HepG2 (cell line): Measurements from ENCODE around the gene DGKB. TPM values are rescaled to one million over a fixed set of nuclear protein-coding genes. Genes with fewer than 3 reads are reported as not detected.

Experiments used
- ATAC-seq: fragments of 200-7000 bp; cut with Tn5 transposase; 3 replicates; pipeline ENCODE4 v1.9.1; 2020; ENCODE audit warnings: mild to moderate bottlenecking, moderate library complexity
- BruUV-seq: library from RNA; stranded (reverse); fragments of 400-500 nt; replicated peaks from 2 replicates; lab custom pipeline; 2021; lab: Mats Ljungman, UMichigan
- CTCF ChIA-PET: fragments of 300-600 bp; formaldehyde crosslinking; extraction: SDS; loops from one replicate; lab custom pipeline; 2021; ENCODE audit warnings: low total read pairs, inconsistent platforms, low intra/inter-chr PET ratio; lab: Yijun Ruan, JAX
- POLR2A ChIA-PET: fragments of 350-600 bp; sonication (Branson Sonifier 250); formaldehyde crosslinking; loops from one replicate; lab custom pipeline; 2020; ENCODE audit warnings: antibody characterized with exemption, inconsistent platforms; lab: Yijun Ruan, JAX
- DNase-seq: peaks from one replicate; pipeline ENCODE4 v3.0.0-alpha.2; 2015; ENCODE audit warnings: low spot score
- FAIRE-seq: peaks from 3 replicates; lab custom pipeline; 2011; peaks lifted over from hg19 to GRCh38; lab: Jason Lieb, UNC
- H2AFZ ChIP-seq: one replicate; pipeline ENCODE4 v1.6.1; 2011; ENCODE audit warnings: low read length, inconsistent platforms
- H3K27ac ChIP-seq: fragments of 300-600 bp; 3 replicates; pipeline ENCODE4 v1.8.0; 2011; ENCODE audit warnings: mixed run types, mild to moderate bottlenecking, mixed read lengths, low read length, inconsistent platforms; ENCODE audit not compliant: insufficient read depth; ENCODE audit errors: extremely low read length
- H3K27me3 ChIP-seq, 2 experiments: fragments of 200-600 bp in 1 of 2; 2 replicates in 1 of 2; 3 replicates in 1 of 2; pipeline versions ENCODE4 v1.6.0 to v1.8.0; 2011; ENCODE audit warnings: low read length in 2 of 2, mild to moderate bottlenecking in 2 of 2, moderate library complexity in 2 of 2, inconsistent platforms in 1 of 2; ENCODE audit not compliant: insufficient read depth in 2 of 2, control insufficient read depth in 1 of 2
- H3K36me3 ChIP-seq, 2 experiments: fragments of 200-600 bp in 1 of 2; replicated peaks in 1 of 2; 2 replicates in 1 of 2; 3 replicates in 1 of 2; pipeline versions ENCODE4 v1.5.1 to v1.8.0; 2011; ENCODE audit warnings: low read length in 2 of 2, inconsistent platforms in 1 of 2; ENCODE audit not compliant: insufficient read depth in 2 of 2, control insufficient read depth in 1 of 2
- H3K4me1 ChIP-seq: 2 replicates; pipeline ENCODE4 v1.5.1; 2012; ENCODE audit warnings: low read length, inconsistent platforms; ENCODE audit not compliant: insufficient read depth
- H3K4me2 ChIP-seq: 2 replicates; pipeline ENCODE4 v1.6.0; 2011; ENCODE audit warnings: low read depth, low read length, inconsistent platforms
- H3K4me3 ChIP-seq, 3 experiments: fragments of 200-600 bp in 1 of 3; sonication (generic), shearing (Covaris generic) in 1 of 3; replicated peaks in 1 of 3; 2 replicates each; pipeline ENCODE4 v1.5.1; 2011 to 2016; ENCODE audit warnings: low read length in 3 of 3, inconsistent platforms in 2 of 3, low read depth in 2 of 3, mild to moderate bottlenecking in 2 of 3, control low read depth in 1 of 3, mixed read lengths in 1 of 3; ENCODE audit not compliant: insufficient read depth in 1 of 3
- H3K79me2 ChIP-seq: one replicate; pipeline ENCODE4 v1.6.1; 2011; ENCODE audit warnings: low read length, inconsistent platforms; ENCODE audit not compliant: insufficient read depth
- H3K9ac ChIP-seq: 2 replicates; pipeline ENCODE4 v1.6.0; 2011; ENCODE audit warnings: mild to moderate bottlenecking, low read depth, low read length, inconsistent platforms; ENCODE audit not compliant: insufficient read depth
- H3K9me3 ChIP-seq: 2 replicates; pipeline ENCODE4 v1.5.1; 2012; ENCODE audit warnings: mild to moderate bottlenecking, low read length
- H4K20me1 ChIP-seq: 2 replicates; pipeline ENCODE4 v1.6.0; 2011; ENCODE audit warnings: inconsistent platforms, mild to moderate bottlenecking, low read length, moderate library complexity; ENCODE audit not compliant: insufficient read depth
- CHD2 ChIP-seq: IDR thresholded peaks from 2 replicates; pipeline ENCODE4 v1.6.1; 2011; ENCODE audit warnings: low read depth, low read length, improper control_type of control experiment
- HINFP ChIP-seq: sonication (generic); formaldehyde crosslinking; IDR thresholded peaks from 2 replicates; pipeline ENCODE4 v1.4.0; 2020; ENCODE audit warnings: low read depth, mild to moderate bottlenecking, missing genetic modification reagents
- HOXA7 ChIP-seq: sonication (generic); formaldehyde crosslinking; IDR thresholded peaks from 2 replicates; pipeline ENCODE4 v1.8.1; 2022; ENCODE audit warnings: mild to moderate bottlenecking, missing genetic modification reagents, moderate library complexity
- IKZF4 ChIP-seq: sonication (generic); formaldehyde crosslinking; IDR thresholded peaks from 2 replicates; pipeline ENCODE4 v1.5.1; 2020; ENCODE audit warnings: borderline replicate concordance, mild to moderate bottlenecking, low read depth, missing genetic modification reagents; ENCODE audit errors: not compliant biosample characterization
- MLLT10 ChIP-seq: sonication (generic); formaldehyde crosslinking; IDR thresholded peaks from 2 replicates; pipeline ENCODE4 v1.4.0; 2020; ENCODE audit warnings: missing genetic modification reagents
- NFIC ChIP-seq: IDR thresholded peaks from 2 replicates; pipeline ENCODE4 v1.6.1; 2012; ENCODE audit warnings: mild to moderate bottlenecking, low read length, inconsistent platforms
- SALL2 ChIP-seq: sonication (generic); formaldehyde crosslinking; IDR thresholded peaks from 2 replicates; pipeline ENCODE4 v1.8.1; 2023; ENCODE audit warnings: mild to moderate bottlenecking, missing genetic modification reagents, inconsistent platforms
- SMARCE1 ChIP-seq: fragments of 450-650 bp; IDR thresholded peaks from 2 replicates; pipeline ENCODE4 v1.6.1; 2017; ENCODE audit warnings: borderline replicate concordance
- ZBTB39 ChIP-seq: sonication (generic); formaldehyde crosslinking; IDR thresholded peaks from 2 replicates; pipeline ENCODE4 v1.5.0; 2020; ENCODE audit warnings: missing genetic modification reagents
- ZNF552 ChIP-seq: sonication (generic); formaldehyde crosslinking; IDR thresholded peaks from 2 replicates; pipeline ENCODE4 v1.9.0; 2022; ENCODE audit warnings: missing genetic modification reagents, mild to moderate bottlenecking, borderline replicate concordance
- ZNF652 ChIP-seq: IDR thresholded peaks from 2 replicates; pipeline ENCODE4 v1.6.1; 2016; ENCODE audit warnings: low read depth, borderline replicate concordance
- ZNF670 ChIP-seq: sonication (generic); formaldehyde crosslinking; IDR thresholded peaks from 2 replicates; pipeline ENCODE4 v1.8.0; 2022; ENCODE audit warnings: mild to moderate bottlenecking, missing genetic modification reagents, borderline replicate concordance
- ZSCAN5A ChIP-seq: sonication (generic); formaldehyde crosslinking; IDR thresholded peaks from 2 replicates; pipeline ENCODE4 v1.8.0; 2022; ENCODE audit warnings: mild to moderate bottlenecking, missing genetic modification reagents, borderline replicate concordance
- WGBS: methylation state at CpG from one replicate; pipeline ENCODE4 v1.1.6; 2017; ENCODE audit warnings: low lambda C conversion rate; 5-methylcytosine and 5-hydroxymethylcytosine counted together
- in situ Hi-C: cut with HindIII; loops from 2 replicates; pipeline ENCODE4 v1.10.0; 2017; ENCODE audit warnings: low pct_unique_long_range_greater_than_20kb; ENCODE audit not compliant: extremely low pct_ligation_motif_present
- intact Hi-C: fragments of 100-400 bp; cut with micrococcal nuclease; formaldehyde crosslinking; loops from one replicate; pipeline ENCODE4 v1.10.0; 2022; ENCODE audit not compliant: unreplicated experiment
- polyA plus RNA-seq, 8 experiments: library from polyadenylated mRNA; depleted of rRNA in 3 of 8; stranded (reverse) in 7 of 8; unstranded in 1 of 8; fragments of >200 nt; fragmentation: Illumina TruSeq in 4 of 8; extraction: Trizol in 4 of 8; gene quantifications; 2 replicates each; pipeline versions ENCODE4 v1.2.1 to v1.2.3, GENCODE V29; 2011 to 2016; ENCODE audit warnings: low read depth in 4 of 8, missing spikeins in 1 of 8, mixed read lengths in 1 of 8; ENCODE audit not compliant: insufficient read depth in 1 of 8
- total RNA-seq, 5 experiments: library from RNA; depleted of rRNA; stranded (reverse); fragments of >200 nt; fragmentation: Illumina TruSeq; extraction: Trizol; gene quantifications; 2 replicates each; pipeline ENCODE4 v1.2.3, GENCODE V29; 2016; ENCODE audit warnings: low read depth in 1 of 5

The DGKB gene
- total and polyA plus RNA-seq, 2 of the 13 experiments (the other 11 are each of a cell fraction or from before 2014, with no cell fraction given) = not detected

- CTCF ChIA-PET = no interaction called here
- H4K20me1 ChIP-seq = no peaks in the 10 kb centered on the region
- no peaks in the 10 kb centered on the region for H3K79me2 ChIP-seq
- in situ Hi-C loops = no loop called here
- BruUV-seq = no TSS peak
- no peak for TF ChIP-seq SALL2
- no peak for TF ChIP-seq ZNF552 (CRISPR knock-in tag)
- TF ChIP-seq MLLT10 (CRISPR knock-in tag) = no peak
- no peak for TF ChIP-seq ZNF670 (CRISPR knock-in tag)
- TF ChIP-seq ZBTB39 (CRISPR knock-in tag) = no peak
- TF ChIP-seq SMARCE1 = no peak
- no peak for TF ChIP-seq ZNF652 (CRISPR knock-in tag)
- TF ChIP-seq HINFP (CRISPR knock-in tag) = no peak
- no peak for TF ChIP-seq CHD2
- TF ChIP-seq ZSCAN5A (CRISPR knock-in tag) = no peak
- TF ChIP-seq HOXA7 (CRISPR knock-in tag) = no peak
- TF ChIP-seq IKZF4 (CRISPR knock-in tag) = no peak
- no peak for TF ChIP-seq NFIC
- H3K27me3 ChIP-seq = no peaks in the 10 kb centered on the region
- no peak for DNase-seq
- H3K4me3 ChIP-seq = no peak overlapping the region
- WGBS = 8% methylated on average over 4 of the region's 4 CpGs
- no peak overlapping the region for H2AFZ ChIP-seq
- POLR2A ChIA-PET = no interaction called here
- H3K36me3 ChIP-seq = no peaks in the 10 kb centered on the region
- ATAC-seq = no peak
- H3K9ac ChIP-seq = no peak overlapping the region
- no peak overlapping the region for H3K4me2 ChIP-seq
- H3K9me3 ChIP-seq = no peaks in the 10 kb centered on the region
- no peaks in the 10 kb centered on the region for H3K4me1 ChIP-seq
- intact Hi-C loops = no loop called here
- H3K27ac ChIP-seq = no peak overlapping the region
- no peak for FAIRE-seq
Measured at GRCh38 chr7:14950013-14950412, 47.5 kb upstream of the DGKB start.
